Measurements from ENCODE around the gene PARD3B.

Gene PARD3B

DNA sequence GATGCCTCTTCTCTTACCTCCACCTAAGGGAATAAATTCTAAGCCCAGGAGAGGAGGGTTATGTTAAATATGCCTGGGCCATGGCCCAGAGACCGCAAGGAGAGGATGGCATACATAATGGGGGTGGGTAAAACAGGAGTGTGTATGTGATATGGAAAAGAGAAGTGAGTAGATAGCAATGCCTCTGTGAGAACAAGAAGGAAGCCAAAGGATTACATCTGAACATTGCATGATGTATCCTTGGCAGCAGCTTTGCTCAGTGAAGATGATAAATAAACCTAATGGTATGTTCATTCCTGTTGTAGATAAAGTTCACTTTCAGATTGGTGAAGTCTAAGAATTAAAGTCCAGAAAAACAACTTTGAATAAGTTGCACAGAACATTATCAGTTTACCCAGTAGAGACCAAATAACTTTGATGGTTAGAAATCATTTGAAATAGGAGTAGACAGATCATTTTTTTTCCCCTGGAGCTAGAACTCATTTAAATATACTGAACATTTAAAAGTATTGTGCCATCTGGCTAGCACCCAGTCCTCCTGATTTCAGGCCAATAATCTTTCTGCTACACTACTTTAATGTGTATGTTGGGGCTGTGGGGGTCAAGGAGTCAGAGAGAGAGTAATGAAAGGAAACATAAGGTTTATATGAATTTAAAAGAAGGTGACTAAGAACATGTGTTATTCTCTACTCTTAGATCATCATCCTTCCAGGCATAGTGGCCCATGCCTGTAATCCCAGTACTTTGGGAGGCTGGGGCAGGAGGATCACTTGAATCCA is 231.7 kb downstream of the PARD3B start:
- no peaks in the 10 kb centered on the region for H3K36me3 ChIP-seq (ENCODE audit: insufficient read depth, low read length)
- H3K9ac ChIP-seq (ENCODE audit: low read depth, low read length) = no peak overlapping the region
- H3K9me3 ChIP-seq (ENCODE audit: insufficient read depth, low read length, severe bottlenecking) = no peaks in the 10 kb centered on the region
- H2AFZ ChIP-seq (ENCODE audit: low read depth, low read length) = no peak overlapping the region
- no peak overlapping the region for H3K4me3 ChIP-seq (ENCODE audit: low read depth in 1 of 2, low read length in 2 of 2)
- no peaks in the 10 kb centered on the region for H3K79me2 ChIP-seq (ENCODE audit: insufficient read depth, low read length)
- DNase-seq (no peak), ATAC-seq (ENCODE audit: insufficient read depth, low read depth) (no peak)
- no peaks in the 10 kb centered on the region for H3K4me1 ChIP-seq (ENCODE audit: insufficient read depth, low read length)
- no peak overlapping the region for H3K4me2 ChIP-seq (ENCODE audit: insufficient read depth, low read length)
- no peak for TF ChIP-seq EZH2 (IDR thresholded peaks at IDR 0.05; ENCODE audit: borderline replicate concordance, low read depth, low read length, severe bottlenecking)
- TF ChIP-seq, protein P1, sequence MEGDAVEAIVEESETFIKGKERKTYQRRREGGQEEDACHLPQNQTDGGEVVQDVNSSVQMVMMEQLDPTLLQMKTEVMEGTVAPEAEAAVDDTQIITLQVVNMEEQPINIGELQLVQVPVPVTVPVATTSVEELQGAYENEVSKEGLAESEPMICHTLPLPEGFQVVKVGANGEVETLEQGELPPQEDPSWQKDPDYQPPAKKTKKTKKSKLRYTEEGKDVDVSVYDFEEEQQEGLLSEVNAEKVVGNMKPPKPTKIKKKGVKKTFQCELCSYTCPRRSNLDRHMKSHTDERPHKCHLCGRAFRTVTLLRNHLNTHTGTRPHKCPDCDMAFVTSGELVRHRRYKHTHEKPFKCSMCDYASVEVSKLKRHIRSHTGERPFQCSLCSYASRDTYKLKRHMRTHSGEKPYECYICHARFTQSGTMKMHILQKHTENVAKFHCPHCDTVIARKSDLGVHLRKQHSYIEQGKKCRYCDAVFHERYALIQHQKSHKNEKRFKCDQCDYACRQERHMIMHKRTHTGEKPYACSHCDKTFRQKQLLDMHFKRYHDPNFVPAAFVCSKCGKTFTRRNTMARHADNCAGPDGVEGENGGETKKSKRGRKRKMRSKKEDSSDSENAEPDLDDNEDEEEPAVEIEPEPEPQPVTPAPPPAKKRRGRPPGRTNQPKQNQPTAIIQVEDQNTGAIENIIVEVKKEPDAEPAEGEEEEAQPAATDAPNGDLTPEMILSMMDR (IDR thresholded peaks at IDR 0.05; ENCODE audit: borderline replicate concordance, extremely low read depth, low read length, poor library complexity, severe bottlenecking) = no peak
- peaks cover 4% of the 10 kb centered on the region for H3K27me3 ChIP-seq (ENCODE audit: insufficient read depth, low read length, poor library complexity)
- no peaks in the 10 kb centered on the region; the same call in 1 of the 2 replicates for H4K20me1 ChIP-seq (ENCODE audit: insufficient read depth, low read length)
- no peak overlapping the region for H3K27ac ChIP-seq (ENCODE audit: low read length)

DNA sequence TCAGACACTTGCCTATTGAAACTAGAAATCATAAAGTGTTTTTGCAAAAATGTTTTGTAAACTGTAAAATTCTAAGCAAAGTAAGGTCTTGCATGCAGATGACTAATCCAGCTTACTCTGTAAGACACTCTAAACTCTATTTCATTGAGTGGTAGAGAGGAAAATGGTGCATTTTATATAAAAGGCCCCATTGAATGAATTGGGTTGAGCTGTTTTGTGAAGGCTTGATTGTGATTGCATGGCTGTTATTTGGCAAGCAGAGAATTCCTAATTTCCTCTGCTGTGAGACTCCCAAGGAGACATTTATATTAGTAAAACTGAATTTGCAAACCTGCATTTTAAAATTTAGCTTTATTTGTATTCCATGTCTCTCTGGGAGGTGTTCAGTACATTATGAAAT is 234.5 kb downstream of the PARD3B start:
- Histone ChIP-seq H3K27me3 (ENCODE audit: insufficient read depth, low read length, poor library complexity) (no peaks in the 10 kb centered on the region), H3K9ac (ENCODE audit: low read depth, low read length) (no peak overlapping the region), H3K36me3 (ENCODE audit: insufficient read depth, low read length) (no peaks in the 10 kb centered on the region), H3K9me3 (ENCODE audit: insufficient read depth, low read length, severe bottlenecking) (no peaks in the 10 kb centered on the region), H3K79me2 (ENCODE audit: insufficient read depth, low read length) (no peaks in the 10 kb centered on the region), H4K20me1 (ENCODE audit: insufficient read depth, low read length) (no peaks in the 10 kb centered on the region; the same call in 1 of the 2 replicates), H3K4me2 (ENCODE audit: insufficient read depth, low read length) (no peak overlapping the region), H2AFZ (ENCODE audit: low read depth, low read length) (no peak overlapping the region), H3K4me1 (ENCODE audit: insufficient read depth, low read length) (no peaks in the 10 kb centered on the region), H3K27ac (ENCODE audit: low read length) (no peak overlapping the region), H3K4me3 (ENCODE audit: low read depth in 1 of 2, low read length in 2 of 2) (no peak overlapping the region)
- no peak for TF ChIP-seq EZH2 (IDR thresholded peaks at IDR 0.05; ENCODE audit: borderline replicate concordance, low read depth, low read length, severe bottlenecking)
- TF ChIP-seq, protein P1 (IDR thresholded peaks at IDR 0.05; ENCODE audit: borderline replicate concordance, extremely low read depth, low read length, poor library complexity, severe bottlenecking) = no peak
- DNase-seq (no peak), ATAC-seq (ENCODE audit: insufficient read depth, low read depth) (no peak)

DNA sequence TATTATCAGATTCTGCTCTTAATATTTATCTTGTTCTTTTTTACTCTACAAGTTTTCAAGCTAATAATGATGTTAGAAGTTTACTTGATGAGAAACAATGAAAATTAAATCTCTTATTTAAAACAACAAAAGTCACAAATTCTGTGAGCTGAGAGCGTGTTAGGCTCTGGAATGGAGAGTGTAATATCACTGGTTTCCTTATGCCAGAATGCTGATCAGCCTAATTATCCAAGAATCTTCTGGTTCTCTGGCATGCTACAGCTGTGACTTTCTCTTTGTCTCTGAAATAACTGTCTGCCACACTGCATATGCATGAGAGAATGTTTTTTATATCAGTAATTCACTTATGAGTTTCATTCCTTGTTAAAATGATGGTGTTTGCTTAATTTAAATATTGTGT is 236.7 kb downstream of the PARD3B start:
- Histone ChIP-seq H3K4me1 (ENCODE audit: insufficient read depth, low read length) (no peaks in the 10 kb centered on the region), H3K4me2 (ENCODE audit: insufficient read depth, low read length) (no peak overlapping the region), H3K9me3 (ENCODE audit: insufficient read depth, low read length, severe bottlenecking) (no peaks in the 10 kb centered on the region), H3K27me3 (ENCODE audit: insufficient read depth, low read length, poor library complexity) (no peaks in the 10 kb centered on the region), H3K36me3 (ENCODE audit: insufficient read depth, low read length) (no peaks in the 10 kb centered on the region), H3K79me2 (ENCODE audit: insufficient read depth, low read length) (no peaks in the 10 kb centered on the region), H4K20me1 (ENCODE audit: insufficient read depth, low read length) (no peaks in the 10 kb centered on the region; the same call in 1 of the 2 replicates), H2AFZ (ENCODE audit: low read depth, low read length) (no peak overlapping the region), H3K4me3 (ENCODE audit: low read depth in 1 of 2, low read length in 2 of 2) (no peak overlapping the region), H3K9ac (ENCODE audit: low read depth, low read length) (no peak overlapping the region), H3K27ac (ENCODE audit: low read length) (no peak overlapping the region)
- TF ChIP-seq, protein P1 (IDR thresholded peaks at IDR 0.05; ENCODE audit: borderline replicate concordance, extremely low read depth, low read length, poor library complexity, severe bottlenecking) = no peak
- TF ChIP-seq EZH2 (IDR thresholded peaks at IDR 0.05; ENCODE audit: borderline replicate concordance, low read depth, low read length, severe bottlenecking) = no peak
- ATAC-seq (ENCODE audit: insufficient read depth, low read depth) = no peak
- DNase-seq = no peak

All from DND-41 (cell line).